H9 (cell line): ENCODE data around the gene MBIP. TPM values are rescaled to one million over a fixed set of nuclear protein-coding genes. Genes with fewer than 3 reads are reported as not detected.

Experiments used
- DNase-seq: peaks from one replicate; pipeline ENCODE4 v3.0.0-alpha.2; 2017
- H2AFZ ChIP-seq: one replicate; pipeline ENCODE4 v1.6.1; 2013; ENCODE audit warnings: mild to moderate bottlenecking, low read length, control low read depth, moderate library complexity
- H2AK5ac ChIP-seq: 2 replicates; pipeline ENCODE4 v1.6.1; 2013; ENCODE audit warnings: low read length, control low read depth, mixed read lengths; ENCODE audit not compliant: insufficient read length
- H2BK120ac ChIP-seq: one replicate; pipeline ENCODE4 v1.6.1; 2013; ENCODE audit warnings: low read depth, mild to moderate bottlenecking, low read length, control low read depth, inconsistent platforms; ENCODE audit not compliant: poor library complexity, severe bottlenecking
- H2BK12ac ChIP-seq: 2 replicates; pipeline ENCODE4 v1.6.1; 2013; ENCODE audit warnings: low read length, control low read depth, mixed read lengths, low read depth; ENCODE audit not compliant: insufficient read length
- H2BK15ac ChIP-seq: 2 replicates; pipeline ENCODE4 v1.6.1; 2013; ENCODE audit warnings: low read depth, low read length, control low read depth
- H2BK20ac ChIP-seq: one replicate; pipeline ENCODE4 v1.6.1; 2013; ENCODE audit warnings: low read depth, mild to moderate bottlenecking, low read length, control low read depth, inconsistent platforms; ENCODE audit not compliant: poor library complexity, severe bottlenecking
- H2BK5ac ChIP-seq: 2 replicates; pipeline ENCODE4 v1.6.1; 2013; ENCODE audit warnings: low read length, control low read depth, mixed read lengths; ENCODE audit not compliant: insufficient read length
- H3K14ac ChIP-seq: 2 replicates; pipeline ENCODE4 v1.6.1; 2013; ENCODE audit warnings: low read length, control low read depth; ENCODE audit not compliant: insufficient read depth
- H3K18ac ChIP-seq: 2 replicates; pipeline ENCODE4 v1.6.1; 2013; ENCODE audit warnings: low read depth, mild to moderate bottlenecking, mixed read lengths, low read length, control low read depth; ENCODE audit not compliant: insufficient read length
- H3K23ac ChIP-seq: 2 replicates; pipeline ENCODE4 v1.6.1; 2013; ENCODE audit warnings: low read length, control low read depth, mixed read lengths, low read depth; ENCODE audit not compliant: insufficient read length
- H3K23me2 ChIP-seq: 2 replicates; pipeline ENCODE4 v1.6.1; 2013; ENCODE audit warnings: low read depth, mild to moderate bottlenecking, mixed read lengths, low read length, control low read depth; ENCODE audit not compliant: insufficient read length, poor library complexity, severe bottlenecking
- H3K27ac ChIP-seq: 2 replicates; pipeline ENCODE4 v1.5.1; 2013; ENCODE audit warnings: low read length, control low read depth, mixed read lengths, low read depth; ENCODE audit not compliant: insufficient read length
- H3K27me3 ChIP-seq: 2 replicates; pipeline ENCODE4 v1.6.1; 2013; ENCODE audit warnings: low read length, control low read depth, inconsistent platforms; ENCODE audit not compliant: insufficient read depth
- H3K4ac ChIP-seq: 2 replicates; pipeline ENCODE4 v1.6.1; 2013; ENCODE audit warnings: low read depth, mild to moderate bottlenecking, control low read depth, inconsistent platforms, low read length, moderate library complexity
- H3K4me1 ChIP-seq: 2 replicates; pipeline ENCODE4 v1.6.1; 2013; ENCODE audit warnings: low read length, control low read depth, inconsistent platforms; ENCODE audit not compliant: insufficient read depth
- H3K4me2 ChIP-seq: 2 replicates; pipeline ENCODE4 v1.6.1; 2013; ENCODE audit warnings: low read length, control low read depth, mixed read lengths; ENCODE audit not compliant: insufficient read length, insufficient read depth
- H3K56ac ChIP-seq: 2 replicates; pipeline ENCODE4 v1.6.1; 2013; ENCODE audit warnings: low read depth, mild to moderate bottlenecking, mixed read lengths, low read length, control low read depth; ENCODE audit not compliant: insufficient read length
- H3K79me1 ChIP-seq: 2 replicates; pipeline ENCODE4 v1.6.1; 2013; ENCODE audit warnings: low read depth, mild to moderate bottlenecking, moderate library complexity, low read length, control low read depth, inconsistent platforms; ENCODE audit not compliant: insufficient read depth, poor library complexity, severe bottlenecking
- H3K79me2 ChIP-seq: 2 replicates; pipeline ENCODE4 v1.6.1; 2013; ENCODE audit warnings: low read length, control low read depth, inconsistent platforms; ENCODE audit not compliant: insufficient read depth
- H3K9ac ChIP-seq: 2 replicates; pipeline ENCODE4 v1.6.1; 2013; ENCODE audit warnings: low read length, control low read depth, mixed read lengths; ENCODE audit not compliant: insufficient read length; ENCODE audit errors: extremely low read depth
- H3K9me3 ChIP-seq: one replicate; pipeline ENCODE4 v1.6.1; 2013; ENCODE audit warnings: low read depth, low read length, inconsistent platforms; ENCODE audit not compliant: control insufficient read depth
- H3T11ph ChIP-seq: one replicate; pipeline ENCODE4 v1.6.1; 2013; ENCODE audit warnings: mild to moderate bottlenecking, low read length, control low read depth, inconsistent platforms
- H4K20me1 ChIP-seq: one replicate; pipeline ENCODE4 v1.6.1; 2013; ENCODE audit not compliant: control insufficient read depth, insufficient read length, insufficient read depth
- H4K5ac ChIP-seq: 2 replicates; pipeline ENCODE4 v1.6.1; 2013; ENCODE audit warnings: low read depth, mild to moderate bottlenecking, mixed read lengths, low read length, control low read depth; ENCODE audit not compliant: insufficient read length
- H4K8ac ChIP-seq: replicated peaks from 2 replicates; pipeline ENCODE4 v1.6.1; 2013; ENCODE audit warnings: low read length, control low read depth, mixed read lengths, low read depth; ENCODE audit not compliant: insufficient read length
- H4K91ac ChIP-seq: 2 replicates; pipeline ENCODE4 v1.6.1; 2013; ENCODE audit warnings: low read depth, mild to moderate bottlenecking, moderate library complexity, mixed read lengths, low read length, control low read depth; ENCODE audit not compliant: insufficient read length
- H3K27ac Mint-ChIP-seq, 3 experiments: 2 replicates in 2 of 3; 3 replicates in 1 of 3; pipeline ENCODE4 v1.8.0; 2020 to 2021; ENCODE audit warnings: mixed read lengths in 3 of 3, mild to moderate bottlenecking in 1 of 3, moderate library complexity in 1 of 3
- H3K27me3 Mint-ChIP-seq: 2 replicates; pipeline ENCODE4 v1.8.0; 2021; ENCODE audit warnings: low read depth, mild to moderate bottlenecking, moderate library complexity, mixed read lengths
- H3K36me3 Mint-ChIP-seq, 3 experiments: 2 replicates in 2 of 3; 3 replicates in 1 of 3; pipeline ENCODE4 v1.8.0; 2020 to 2021; ENCODE audit warnings: low read depth in 3 of 3, mixed read lengths in 3 of 3; ENCODE audit not compliant: insufficient read depth in 1 of 3
- H3K4me1 Mint-ChIP-seq, 2 experiments: 2 replicates each; pipeline ENCODE4 v1.8.0; 2020; ENCODE audit warnings: mixed read lengths in 2 of 2
- H3K4me3 Mint-ChIP-seq, 2 experiments: 2 replicates in 1 of 2; 3 replicates in 1 of 2; pipeline ENCODE4 v1.8.0; 2020 to 2021; ENCODE audit warnings: mild to moderate bottlenecking in 2 of 2, mixed read lengths in 2 of 2, moderate library complexity in 1 of 2
- H3K9me3 Mint-ChIP-seq, 2 experiments: 2 replicates in 1 of 2; 3 replicates in 1 of 2; pipeline ENCODE4 v1.8.0; 2020; ENCODE audit warnings: mild to moderate bottlenecking in 2 of 2, mixed read lengths in 2 of 2, moderate library complexity in 1 of 2
- CTCF ChIP-seq: fragments of 200-600 bp; sonication (generic); conservative IDR thresholded peaks from 3 replicates; pipeline ENCODE4 v1.8.0; 2021; ENCODE audit warnings: antibody characterized with exemption, mild to moderate bottlenecking
- WGBS: extraction: QIAGEN DNeasy Blood & Tissue Kit; methylation state at CpG from one replicate; pipeline ENCODE4 v1.1.7; 2013; ENCODE audit warnings: missing lambda C conversion rate, low lambda C conversion rate, mixed read lengths; ENCODE audit not compliant: insufficient read length; ENCODE audit errors: extremely low coverage; 5-methylcytosine and 5-hydroxymethylcytosine counted together
- total RNA-seq: library from RNA; stranded (reverse); gene quantifications from 2 replicates; pipeline ENCODE4 v1.2.1, GENCODE V29; 2021

The MBIP gene
- total RNA-seq, 1 experiment from 2014 or later, result 29.6 TPM

- Mint-ChIP-seq H3K36me3 (peaks cover 0 to 4% (median 0%) of the 10 kb centered on the region in 3 experiments; a peak in 1 of 7 replicates), H3K27me3 (no peaks in the 10 kb centered on the region; the same call in 1 of the 2 replicates), H3K4me3 (no peak overlapping the region)
Observed at GRCh38 chr14:36289954-36290353, 30.5 kb downstream of the MBIP start.

More at GRCh38 chr14:36289954-36290353, 30.5 kb downstream of the MBIP start:
- TF ChIP-seq CTCF, result no peak
- no peaks in the 10 kb centered on the region for H3K9me3 Mint-ChIP-seq
- Histone ChIP-seq H2BK20ac (no peak overlapping the region), H2BK15ac (no peak overlapping the region), H4K5ac (no peak overlapping the region), H2AFZ (no peak overlapping the region), H3K23me2 (no peaks in the 10 kb centered on the region), H3K9ac (no peak overlapping the region), H3K23ac (no peak overlapping the region), H4K91ac (no peak overlapping the region), H3K27ac (no peak overlapping the region), H3K9me3 (no peaks in the 10 kb centered on the region), H2BK12ac (no peak overlapping the region), H3K18ac (no peak overlapping the region), H3K79me2 (no peaks in the 10 kb centered on the region), H2AK5ac (no peak overlapping the region), H2BK5ac (no peak overlapping the region), H3K27me3 (no peaks in the 10 kb centered on the region), H3K4me2 (no peak overlapping the region), H3K4me1 (no peaks in the 10 kb centered on the region), H3K14ac (no peak overlapping the region), H4K8ac (no peak overlapping the region), H3T11ph (no peak overlapping the region), H2BK120ac (no peak overlapping the region), H4K20me1 (no peaks in the 10 kb centered on the region), H3K4ac (no peak overlapping the region), H3K56ac (no peak overlapping the region), H3K79me1 (no peaks in the 10 kb centered on the region)
- no peak overlapping the region for H3K27ac Mint-ChIP-seq
- peaks cover 7 to 18% of the 10 kb centered on the region in 2 experiments for H3K4me1 Mint-ChIP-seq
- DNase-seq, result no peak
- WGBS, result no CpG with 5 or more reads among the region's 1 CpG
